ES-I3 (cell line): ENCODE results near the gene COLGALT1.
"Not testable (repeated sequence)": the region's sequence is repeated elsewhere in the genome, so short reads cannot be mapped to it uniquely, and the experiment has no call there.

Experiments used
- H3K36me3 ChIP-seq: 2 replicates; pipeline ENCODE4 v1.6.1; 2013; ENCODE audit warnings: mild to moderate bottlenecking, low read length, control low read depth, moderate library complexity; ENCODE audit not compliant: insufficient read depth
- H3K4me1 ChIP-seq: 2 replicates; pipeline ENCODE4 v1.6.1; 2013; ENCODE audit warnings: mild to moderate bottlenecking, control low read depth, low read length; ENCODE audit not compliant: insufficient read depth
- H3K9ac ChIP-seq: 2 replicates; pipeline ENCODE4 v1.6.1; 2013; ENCODE audit warnings: low read depth, mild to moderate bottlenecking, low read length, moderate library complexity
- H3K9me3 ChIP-seq: 2 replicates; pipeline ENCODE4 v1.6.1; 2013; ENCODE audit warnings: mild to moderate bottlenecking, low read length, moderate library complexity; ENCODE audit not compliant: control insufficient read depth, insufficient read depth

COLGALT1 gene

GRCh38 chr19:17580470-17581144, 25.2 kb downstream of the COLGALT1 start:
- Histone ChIP-seq H3K9me3 (no peaks in the 10 kb centered on the region), H3K9ac (no peak overlapping the region), H3K36me3 (peaks cover 3% of the 10 kb centered on the region; the same call in 1 of the 2 replicates), H3K4me1 (peaks cover 10% of the 10 kb centered on the region; the same call in 1 of the 2 replicates)

GRCh38 chr19:17581211-17581874, 25.9 kb downstream of the COLGALT1 start:
- Histone ChIP-seq H3K9ac (no peak overlapping the region), H3K9me3 (no peaks in the 10 kb centered on the region), H3K36me3 (no peaks in the 10 kb centered on the region), H3K4me1 (peaks cover 10% of the 10 kb centered on the region; the same call in 1 of the 2 replicates)

GRCh38 chr19:17582613-17583012, 27.2 kb downstream of the COLGALT1 start:
- Histone ChIP-seq H3K9me3 (no peaks in the 10 kb centered on the region), H3K36me3 (no peaks in the 10 kb centered on the region), H3K9ac (no peak overlapping the region), H3K4me1 (peaks cover 8% of the 10 kb centered on the region; the same call in 1 of the 2 replicates)

- H3K36me3 ChIP-seq = no peaks in the 10 kb centered on the region
- no peak overlapping the region for H3K9ac ChIP-seq
- peaks cover 5% of the 10 kb centered on the region; the same call in 1 of the 2 replicates for H3K4me1 ChIP-seq
- H3K9me3 ChIP-seq = no peaks in the 10 kb centered on the region
Measured at GRCh38 chr19:17584132-17584531, 28.7 kb downstream of the COLGALT1 start.

- not testable (repeated sequence) for H3K36me3 ChIP-seq, H3K4me1 ChIP-seq, H3K9ac ChIP-seq, H3K9me3 ChIP-seq
Measured at GRCh38 chr19:17585395-17585794, 29.9 kb downstream of the COLGALT1 start.

- Histone ChIP-seq H3K9me3 (no peaks in the 10 kb centered on the region), H3K9ac (no peak overlapping the region), H3K4me1 (no peaks in the 10 kb centered on the region), H3K36me3 (no peaks in the 10 kb centered on the region)
Measured at GRCh38 chr19:17590866-17591265, 35.4 kb downstream of the COLGALT1 start.

- not testable (repeated sequence) for H3K4me1 ChIP-seq, H3K9me3 ChIP-seq, H3K36me3 ChIP-seq, H3K9ac ChIP-seq
Measured at GRCh38 chr19:17594296-17594695, 38.8 kb downstream of the COLGALT1 start.

GRCh38 chr19:17598063-17598462, 42.6 kb downstream of the COLGALT1 start:
- peaks cover 14% of the 10 kb centered on the region for H3K4me1 ChIP-seq
- not testable (repeated sequence) for H3K36me3 ChIP-seq, H3K9me3 ChIP-seq, H3K9ac ChIP-seq

- Histone ChIP-seq H3K4me1 (peaks cover 14% of the 10 kb centered on the region), H3K36me3 (no peaks in the 10 kb centered on the region), H3K9ac (no peak overlapping the region), H3K9me3 (no peaks in the 10 kb centered on the region)
Measured at GRCh38 chr19:17598953-17599352, 43.5 kb downstream of the COLGALT1 start.

- Histone ChIP-seq H3K9ac (no peak overlapping the region), H3K36me3 (no peaks in the 10 kb centered on the region), H3K4me1 (peaks cover 14% of the 10 kb centered on the region), H3K9me3 (no peaks in the 10 kb centered on the region)
Measured at GRCh38 chr19:17599780-17600179, 44.3 kb downstream of the COLGALT1 start.

- Histone ChIP-seq H3K9me3 (no peaks in the 10 kb centered on the region), H3K4me1 (peaks cover 14% of the 10 kb centered on the region), H3K9ac (no peak overlapping the region), H3K36me3 (no peaks in the 10 kb centered on the region)
Measured at GRCh38 chr19:17601683-17602082, 46.2 kb downstream of the COLGALT1 start.

- peaks cover 14% of the 10 kb centered on the region for H3K4me1 ChIP-seq
- no peaks in the 10 kb centered on the region for H3K36me3 ChIP-seq
- no peaks in the 10 kb centered on the region for H3K9me3 ChIP-seq
- no peak overlapping the region for H3K9ac ChIP-seq
Measured at GRCh38 chr19:17602217-17602616, 46.8 kb downstream of the COLGALT1 start.

- H3K36me3 ChIP-seq = no peaks in the 10 kb centered on the region
- no peaks in the 10 kb centered on the region for H3K9me3 ChIP-seq
- H3K4me1 ChIP-seq = peaks cover 14% of the 10 kb centered on the region
- no peak overlapping the region for H3K9ac ChIP-seq
Measured at GRCh38 chr19:17602872-17603510, 47.5 kb downstream of the COLGALT1 start.

- peaks cover 14% of the 10 kb centered on the region for H3K4me1 ChIP-seq
- no peak overlapping the region for H3K9ac ChIP-seq
Measured at GRCh38 chr19:17604372-17605025, 49.0 kb downstream of the COLGALT1 start.

More at GRCh38 chr19:17604372-17605025, 49.0 kb downstream of the COLGALT1 start:
- Histone ChIP-seq H3K36me3 (no peaks in the 10 kb centered on the region), H3K9me3 (no peaks in the 10 kb centered on the region)
